Chondrocyte (in vitro differentiated cells): Measurements from ENCODE around the gene SPAG9. TPM values are rescaled to one million over a fixed set of nuclear protein-coding genes. Genes with fewer than 3 reads are reported as not detected.
"Not testable (repeated sequence)": the region's sequence is repeated elsewhere in the genome, so short reads cannot be mapped to it uniquely, and the experiment has no call there.

Experiments
- DNase-seq: peaks from one replicate; pipeline ENCODE4 v3.0.0; 2021; ENCODE audit warnings: mixed read lengths, low spot score
- H3K27ac Mint-ChIP-seq: one replicate; pipeline ENCODE4 v1.8.0; 2021; ENCODE audit warnings: mild to moderate bottlenecking, moderate library complexity, mixed read lengths; ENCODE audit not compliant: unreplicated experiment
- H3K27me3 Mint-ChIP-seq: 2 replicates; pipeline ENCODE4 v1.8.0; 2021; ENCODE audit warnings: low read depth, mixed read lengths
- H3K36me3 Mint-ChIP-seq: 2 replicates; pipeline ENCODE4 v1.8.0; 2021; ENCODE audit warnings: low read depth, mixed read lengths
- H3K4me1 Mint-ChIP-seq: 2 replicates; pipeline ENCODE4 v1.8.0; 2021; ENCODE audit warnings: low read depth, mild to moderate bottlenecking, mixed read lengths
- H3K4me3 Mint-ChIP-seq: one replicate; pipeline ENCODE4 v1.8.0; 2021; ENCODE audit warnings: mild to moderate bottlenecking, moderate library complexity, mixed read lengths; ENCODE audit not compliant: unreplicated experiment
- H3K9me3 Mint-ChIP-seq: 2 replicates; pipeline ENCODE4 v1.8.0; 2021; ENCODE audit warnings: low read depth, mixed read lengths
- total RNA-seq: library from RNA; stranded (reverse); gene quantifications from 3 replicates; pipeline ENCODE4 v1.2.1, GENCODE V29; 2021
- TF ChIP-seq, protein P1 (sequence below): fragments of 200-600 bp; sonication (generic); IDR thresholded peaks from 2 replicates; pipeline ENCODE4 v1.5.0; 2021; ENCODE audit warnings: antibody characterized with exemption, mild to moderate bottlenecking, moderate library complexity

The SPAG9 gene
- total RNA-seq, 1 donor from 2014 or later: 92.7 TPM

DNA sequence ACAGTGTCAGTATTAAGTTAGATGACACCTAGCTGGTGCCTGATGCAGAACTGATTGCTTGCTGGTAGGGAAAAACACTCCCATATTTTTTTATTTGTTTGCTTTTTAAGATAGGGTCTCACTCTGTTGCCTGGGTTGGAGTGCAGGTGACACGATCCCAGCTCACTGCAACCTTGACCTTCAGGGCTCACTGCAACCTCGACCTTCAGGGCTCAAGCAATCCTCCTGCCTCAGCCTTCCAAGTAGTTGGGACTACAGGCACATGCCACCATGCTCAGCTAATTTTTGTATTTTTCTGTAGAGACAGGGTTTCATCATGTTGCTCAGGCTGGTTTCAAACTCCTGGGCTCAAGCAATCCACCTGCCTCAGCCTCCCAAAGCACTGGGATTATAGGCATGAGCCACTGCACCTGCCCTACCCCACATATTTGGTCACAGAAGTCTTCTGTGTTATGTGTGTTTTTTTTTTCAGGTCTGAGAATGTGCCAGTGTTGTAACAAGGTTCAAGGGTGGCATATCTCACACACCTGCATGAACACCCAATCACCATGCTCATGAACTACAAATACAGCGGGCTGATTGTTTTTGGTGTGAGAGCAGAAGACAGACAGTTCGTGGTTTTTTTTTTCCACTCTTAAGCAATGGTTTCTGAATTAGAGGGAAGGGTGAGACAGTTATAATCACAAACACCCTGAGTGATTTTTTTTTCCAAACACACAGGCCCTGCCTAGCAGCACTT, 22.8 kb downstream of the SPAG9 start:
- TF ChIP-seq, protein P1, sequence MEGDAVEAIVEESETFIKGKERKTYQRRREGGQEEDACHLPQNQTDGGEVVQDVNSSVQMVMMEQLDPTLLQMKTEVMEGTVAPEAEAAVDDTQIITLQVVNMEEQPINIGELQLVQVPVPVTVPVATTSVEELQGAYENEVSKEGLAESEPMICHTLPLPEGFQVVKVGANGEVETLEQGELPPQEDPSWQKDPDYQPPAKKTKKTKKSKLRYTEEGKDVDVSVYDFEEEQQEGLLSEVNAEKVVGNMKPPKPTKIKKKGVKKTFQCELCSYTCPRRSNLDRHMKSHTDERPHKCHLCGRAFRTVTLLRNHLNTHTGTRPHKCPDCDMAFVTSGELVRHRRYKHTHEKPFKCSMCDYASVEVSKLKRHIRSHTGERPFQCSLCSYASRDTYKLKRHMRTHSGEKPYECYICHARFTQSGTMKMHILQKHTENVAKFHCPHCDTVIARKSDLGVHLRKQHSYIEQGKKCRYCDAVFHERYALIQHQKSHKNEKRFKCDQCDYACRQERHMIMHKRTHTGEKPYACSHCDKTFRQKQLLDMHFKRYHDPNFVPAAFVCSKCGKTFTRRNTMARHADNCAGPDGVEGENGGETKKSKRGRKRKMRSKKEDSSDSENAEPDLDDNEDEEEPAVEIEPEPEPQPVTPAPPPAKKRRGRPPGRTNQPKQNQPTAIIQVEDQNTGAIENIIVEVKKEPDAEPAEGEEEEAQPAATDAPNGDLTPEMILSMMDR: no peak
- no peak for DNase-seq
- H3K27ac Mint-ChIP-seq: no peak overlapping the region

DNA sequence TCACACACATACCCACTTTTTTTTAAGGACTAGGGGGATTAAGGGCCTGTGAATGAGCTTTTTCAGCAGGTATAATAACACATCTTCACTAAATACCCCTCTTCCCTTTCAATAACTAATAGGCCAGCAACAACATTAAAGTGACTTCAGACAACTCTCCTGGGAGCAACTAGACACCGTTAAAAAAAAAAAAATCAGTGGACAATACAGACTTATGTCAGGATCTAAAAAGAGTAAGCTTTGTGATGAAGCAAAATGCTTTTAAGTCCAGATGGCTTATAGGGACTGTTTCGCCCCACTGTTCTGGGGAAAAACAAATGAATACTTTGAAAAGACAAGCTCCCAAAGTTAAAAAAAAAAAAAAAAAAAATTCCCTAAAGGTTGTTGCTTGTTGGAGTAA, 29.0 kb downstream of the SPAG9 start:
- TF ChIP-seq, protein P1: no peak
- no peaks in the 10 kb centered on the region for H3K9me3 Mint-ChIP-seq
- H3K36me3 Mint-ChIP-seq: no peaks in the 10 kb centered on the region
- no peaks in the 10 kb centered on the region for H3K27me3 Mint-ChIP-seq
- H3K27ac Mint-ChIP-seq: peak overlapping the region; percentile 1
- no peak for DNase-seq
- H3K4me3 Mint-ChIP-seq: no peak overlapping the region
- H3K4me1 Mint-ChIP-seq: peaks cover 22% of the 10 kb centered on the region

More for the DNA sequence above, 22.8 kb downstream of the SPAG9 start:
- Mint-ChIP-seq H3K36me3 (no peaks in the 10 kb centered on the region), H3K4me3 (no peak overlapping the region), H3K9me3 (no peaks in the 10 kb centered on the region), H3K27me3 (no peaks in the 10 kb centered on the region), H3K4me1 (peaks cover 13% of the 10 kb centered on the region)

DNA sequence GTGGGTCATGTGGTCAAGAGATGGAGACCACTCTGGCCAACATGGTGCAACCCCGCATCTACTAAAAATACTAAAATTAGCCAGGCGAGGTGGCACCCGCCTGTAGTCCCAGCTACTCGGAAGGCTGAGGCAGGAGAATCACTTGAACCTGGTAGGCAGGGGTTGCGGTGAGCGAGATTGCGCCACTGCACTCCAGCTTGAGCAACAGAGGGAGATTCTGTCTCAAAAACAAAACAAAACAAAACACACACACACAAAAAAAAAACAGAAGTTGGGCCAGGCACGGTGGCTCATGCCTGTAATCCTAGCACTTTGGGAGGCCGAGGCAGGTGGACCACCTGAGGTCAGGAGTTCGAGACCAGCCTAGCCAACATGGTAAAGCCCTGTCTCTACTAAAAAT, 31.8 kb downstream of the SPAG9 start:
- H3K4me3 Mint-ChIP-seq, H3K27ac Mint-ChIP-seq, H3K27me3 Mint-ChIP-seq, H3K9me3 Mint-ChIP-seq, H3K36me3 Mint-ChIP-seq, DNase-seq: not testable (repeated sequence)
- peaks cover 28% of the 10 kb centered on the region for H3K4me1 Mint-ChIP-seq

DNA sequence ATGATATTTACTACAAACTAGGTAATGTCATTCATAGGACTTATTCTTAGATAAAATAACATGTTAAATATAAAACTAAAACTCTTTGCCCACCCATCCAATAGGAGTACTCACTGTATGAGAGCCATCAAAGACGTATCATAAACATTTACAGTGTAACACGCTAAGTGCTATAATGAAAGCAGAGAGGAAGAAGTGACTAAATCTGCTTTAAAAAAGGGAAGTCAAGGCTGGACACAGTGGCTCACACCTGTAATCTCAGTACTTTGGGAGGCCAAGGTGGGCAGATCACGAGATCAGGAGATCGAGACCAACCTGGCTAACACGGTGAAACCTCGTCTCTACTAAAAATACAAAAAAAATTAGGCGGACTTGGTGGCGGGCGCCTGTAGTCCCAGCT, 32.4 kb downstream of the SPAG9 start:
- DNase-seq: no peak

DNA sequence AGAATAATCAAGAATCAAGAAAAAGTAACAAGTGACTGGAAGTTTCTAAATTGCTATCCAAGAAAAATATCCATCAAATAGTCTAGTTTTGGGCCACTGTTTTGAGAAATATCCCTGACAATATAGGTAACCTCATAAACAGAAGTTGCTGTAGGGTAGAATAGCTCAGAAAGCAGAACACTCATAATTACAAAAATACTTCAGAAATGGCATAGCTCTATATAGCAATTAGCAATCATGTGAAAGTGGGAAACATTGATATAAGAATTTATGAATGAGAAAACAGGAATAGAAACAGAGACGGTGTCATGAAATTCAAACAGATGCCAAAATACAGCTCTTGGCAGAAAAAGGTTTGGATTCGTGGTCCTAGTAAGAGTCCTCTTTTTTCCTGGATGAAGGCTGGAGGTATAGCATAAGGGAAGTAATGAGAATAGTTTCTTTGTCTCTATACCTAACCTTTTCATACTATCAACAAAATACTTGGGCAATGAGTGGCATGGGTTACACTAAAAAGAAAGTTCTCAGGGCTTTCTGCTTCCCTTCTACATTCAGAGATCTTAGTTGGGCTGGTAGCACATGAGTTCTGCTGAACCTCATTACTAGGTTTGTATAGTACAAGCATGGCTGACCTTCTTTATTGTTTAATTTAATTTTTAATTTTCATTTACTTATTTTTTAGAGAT, 33.5 kb downstream of the SPAG9 start:
- H3K4me3 Mint-ChIP-seq: no peak overlapping the region
- no peaks in the 10 kb centered on the region for H3K27me3 Mint-ChIP-seq
- H3K9me3 Mint-ChIP-seq: no peaks in the 10 kb centered on the region
- H3K36me3 Mint-ChIP-seq: no peaks in the 10 kb centered on the region
- peaks cover 28% of the 10 kb centered on the region for H3K4me1 Mint-ChIP-seq
- peak overlapping the region; percentile 53 for H3K27ac Mint-ChIP-seq
- TF ChIP-seq, protein P1: no peak
- no peak for DNase-seq

More for the DNA sequence above, 32.4 kb downstream of the SPAG9 start:
- H3K9me3 Mint-ChIP-seq: no peaks in the 10 kb centered on the region
- H3K27me3 Mint-ChIP-seq: no peaks in the 10 kb centered on the region
- no peak overlapping the region for H3K27ac Mint-ChIP-seq
- no peak overlapping the region for H3K4me3 Mint-ChIP-seq
- TF ChIP-seq, protein P1: no peak
- H3K36me3 Mint-ChIP-seq: no peaks in the 10 kb centered on the region
- H3K4me1 Mint-ChIP-seq: peaks cover 26% of the 10 kb centered on the region
